Mesenteric fat pad (tissue), 1 donor: ENCODE results near the gene DUSP10. TPM values are rescaled to one million over a fixed set of nuclear protein-coding genes. Genes with fewer than 3 reads are reported as not detected.

ENCODE experiments used
- DNase-seq: peaks from one replicate; pipeline ENCODE4 v3.0.0-alpha.2; 2020; ENCODE audit warnings: low spot score
- total RNA-seq: library from RNA; stranded (reverse); fragmentation: NEBNext Ultra II Directional; extraction: Animal tissue kit (Norgen Biotek cat#: 25700); gene quantifications from one replicate; pipeline ENCODE4 v1.2.1, GENCODE V29; 2021
- donor health status: DM: yes; HTN: yes; CAD: no.

Gene DUSP10
- total RNA-seq, 1 donor from 2014 or later: 5.8 TPM

DNA sequence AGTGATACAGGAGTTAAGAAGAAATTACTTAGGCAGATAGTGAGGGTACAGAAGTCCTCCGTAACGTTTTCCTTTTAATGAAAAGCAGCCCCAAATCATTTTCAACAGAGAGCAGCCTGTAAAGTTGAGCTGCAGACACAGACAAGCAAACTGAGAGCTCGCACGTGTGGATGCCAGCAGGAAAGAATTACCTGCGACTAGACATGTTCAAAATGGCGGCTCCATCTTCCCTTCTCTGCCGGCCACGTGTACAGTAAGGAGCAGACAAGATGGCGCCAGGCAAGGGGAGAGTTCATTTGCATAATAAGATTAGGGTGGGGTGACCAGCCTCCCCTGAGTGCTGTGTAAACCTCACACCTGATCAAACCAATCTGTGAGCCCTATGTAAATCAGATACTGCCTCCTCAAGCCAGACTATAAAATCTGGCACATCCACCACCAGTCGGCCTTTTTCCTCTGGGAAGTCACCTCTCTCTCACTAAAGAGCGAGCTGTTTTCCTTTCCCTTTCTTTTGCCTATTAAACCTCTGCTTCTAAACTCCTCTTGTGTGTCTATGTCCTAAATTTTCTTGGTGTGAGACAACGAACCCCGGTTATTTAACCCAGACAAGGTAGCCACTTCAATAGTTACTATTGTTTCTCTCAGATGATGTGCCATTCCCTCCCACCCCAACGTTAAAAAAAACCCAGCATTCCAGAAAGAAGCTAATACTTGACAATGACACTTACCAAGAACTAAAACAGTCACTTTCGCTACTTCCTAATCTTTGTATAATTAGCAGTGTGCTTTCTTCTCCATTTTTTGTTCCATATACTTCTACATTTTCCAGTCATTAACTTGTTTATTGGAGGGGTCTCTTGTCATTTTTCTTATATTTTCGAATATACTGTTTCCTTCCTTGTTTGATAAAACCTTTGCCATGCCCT lies 27.4 kb downstream of the DUSP10 start:
- no peak for DNase-seq

DNA sequence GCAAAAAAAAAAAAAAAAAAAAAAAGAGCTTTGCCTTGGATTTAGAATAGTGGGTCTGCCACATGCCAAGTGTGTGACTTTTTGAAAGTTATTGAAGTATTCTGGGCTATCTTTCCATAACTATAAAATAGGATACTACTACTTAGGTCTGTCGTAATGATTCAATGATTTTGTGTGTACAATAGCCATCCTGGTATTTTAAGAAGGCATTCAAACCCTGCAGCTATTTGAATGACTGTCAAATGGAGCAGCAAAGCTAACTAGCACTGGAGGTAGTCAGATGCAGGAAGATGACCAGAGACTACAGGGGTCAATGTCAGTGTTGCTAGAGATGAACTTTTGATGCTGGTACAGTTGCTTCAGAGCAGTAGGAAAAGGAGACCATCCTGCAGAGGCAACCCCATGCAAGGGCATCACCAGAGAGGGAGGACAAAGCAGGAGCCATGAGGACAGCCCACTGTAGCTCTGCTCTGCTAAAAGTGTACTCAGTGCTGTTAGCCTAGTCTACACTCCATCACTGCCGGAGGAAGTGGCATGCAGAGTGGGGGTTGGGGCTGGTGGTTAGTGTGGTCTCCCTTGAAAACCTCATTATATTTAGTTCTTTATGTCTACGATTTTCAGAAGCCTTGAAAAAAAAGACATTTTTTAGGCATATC lies 29.0 kb downstream of the DUSP10 start:
- DNase-seq: no peak

- DNase-seq: no peak
Measured at GRCh38 chr1:221712198-221712684, 29.6 kb downstream of the DUSP10 start.

- DNase-seq: no peak
Measured at GRCh38 chr1:221711656-221712055, 30.2 kb downstream of the DUSP10 start.

DNA sequence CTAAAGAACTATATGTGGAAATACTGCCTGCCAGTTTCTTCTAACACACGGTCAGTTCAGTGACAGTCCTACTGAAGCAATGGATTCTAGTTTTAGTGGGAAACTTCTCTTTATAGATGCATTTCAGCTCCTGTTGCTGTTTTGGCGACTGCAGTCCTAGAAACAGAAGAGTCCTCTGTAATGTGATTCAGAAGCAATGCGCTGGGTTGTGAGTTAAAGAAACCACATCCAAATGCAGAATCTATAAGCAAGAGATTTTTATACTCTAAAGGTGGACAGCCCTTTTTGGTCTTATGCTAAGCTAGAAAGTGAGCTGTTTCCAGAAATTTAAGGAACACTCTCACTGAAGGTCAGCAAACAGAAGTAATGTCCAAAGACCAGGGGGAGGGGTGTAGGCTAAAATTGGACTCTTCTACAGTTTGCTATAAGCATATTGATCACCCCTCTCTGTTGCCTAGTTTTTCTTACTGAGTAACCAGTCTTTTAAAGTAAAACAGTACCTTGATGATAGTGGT lies 30.8 kb downstream of the DUSP10 start:
- DNase-seq: no peak

- DNase-seq: no peak
Measured at GRCh38 chr1:221709854-221710253, 32.0 kb downstream of the DUSP10 start.

GRCh38 chr1:221708987-221709386 lies 32.9 kb downstream of the DUSP10 start:
- DNase-seq: no peak

GRCh38 chr1:221708076-221708571 lies 33.8 kb downstream of the DUSP10 start:
- no peak for DNase-seq

GRCh38 chr1:221706876-221707582 lies 34.9 kb downstream of the DUSP10 start:
- no peak for DNase-seq

DNA sequence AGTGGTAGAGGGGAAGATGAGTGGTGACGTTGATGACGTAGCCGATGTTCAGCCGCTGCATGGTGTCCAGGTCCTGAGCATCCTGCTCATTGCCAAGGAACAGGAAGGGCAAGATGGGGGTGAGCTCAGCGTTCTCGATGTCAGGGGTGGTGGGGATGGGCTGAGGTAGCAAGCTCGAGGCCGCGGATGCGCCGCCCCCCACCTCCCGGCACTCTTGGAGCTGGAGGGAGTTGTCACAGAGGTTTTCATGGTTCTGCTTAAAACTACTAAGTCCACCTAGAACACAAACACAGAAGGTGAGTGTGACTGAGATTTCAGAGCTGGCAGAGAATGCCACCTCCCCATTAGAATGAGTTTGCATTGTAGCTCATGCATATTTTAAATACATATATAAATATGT lies 35.7 kb downstream of the DUSP10 start:
- no peak for DNase-seq

- DNase-seq: no peak
Measured at GRCh38 chr1:221704306-221704705, 37.6 kb downstream of the DUSP10 start.

DNA sequence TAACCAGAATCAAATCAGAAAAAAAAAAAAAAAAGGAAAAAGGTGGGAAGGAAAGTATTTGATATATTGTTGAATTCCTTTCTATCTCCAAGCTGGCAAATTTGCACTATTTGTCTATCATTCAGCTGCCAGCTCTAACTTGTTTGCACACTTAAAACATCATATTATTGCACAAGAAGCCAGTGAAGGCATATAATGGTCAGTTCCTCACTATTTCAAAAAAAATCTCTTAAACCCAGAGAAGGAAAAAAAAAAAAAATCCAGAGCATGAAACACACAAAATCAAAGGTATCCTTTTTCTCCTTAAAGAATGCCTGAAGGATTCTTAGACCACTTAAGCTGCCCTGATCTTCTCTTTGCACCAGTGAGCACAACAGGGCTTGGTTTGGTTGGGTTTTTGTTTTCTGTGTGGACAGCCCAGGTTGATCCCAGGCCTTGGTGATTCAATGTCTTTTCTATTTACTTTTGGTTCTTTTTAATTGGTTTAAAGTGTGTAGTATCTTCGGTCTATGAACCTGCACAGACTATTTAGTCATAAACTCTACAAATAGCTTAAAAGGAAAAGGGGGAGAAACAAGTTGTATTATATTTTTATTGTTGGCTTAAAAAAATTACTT lies 40.2 kb downstream of the DUSP10 start:
- DNase-seq: no peak

DNA sequence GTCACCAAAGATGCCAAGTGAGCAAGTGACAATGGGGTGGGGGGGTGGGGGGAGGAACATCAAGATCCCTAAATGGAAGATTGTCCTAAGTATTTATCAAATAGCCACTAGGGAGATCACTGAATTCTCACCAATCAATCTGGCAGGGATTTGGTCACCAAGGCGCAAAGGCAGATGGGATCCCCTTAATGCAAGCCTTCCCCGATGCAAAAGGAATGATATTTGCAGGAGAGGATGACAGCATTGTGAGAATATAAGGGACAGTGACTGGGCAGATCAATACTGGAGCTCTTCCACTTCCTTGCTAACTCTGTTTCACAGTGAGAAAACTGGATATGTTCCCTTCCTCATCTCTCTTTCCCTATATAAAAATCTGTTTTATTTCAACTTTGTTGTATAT lies 40.9 kb downstream of the DUSP10 start:
- no peak for DNase-seq

- DNase-seq: no peak
Measured at GRCh38 chr1:221700536-221700935, 41.4 kb downstream of the DUSP10 start.

DNA sequence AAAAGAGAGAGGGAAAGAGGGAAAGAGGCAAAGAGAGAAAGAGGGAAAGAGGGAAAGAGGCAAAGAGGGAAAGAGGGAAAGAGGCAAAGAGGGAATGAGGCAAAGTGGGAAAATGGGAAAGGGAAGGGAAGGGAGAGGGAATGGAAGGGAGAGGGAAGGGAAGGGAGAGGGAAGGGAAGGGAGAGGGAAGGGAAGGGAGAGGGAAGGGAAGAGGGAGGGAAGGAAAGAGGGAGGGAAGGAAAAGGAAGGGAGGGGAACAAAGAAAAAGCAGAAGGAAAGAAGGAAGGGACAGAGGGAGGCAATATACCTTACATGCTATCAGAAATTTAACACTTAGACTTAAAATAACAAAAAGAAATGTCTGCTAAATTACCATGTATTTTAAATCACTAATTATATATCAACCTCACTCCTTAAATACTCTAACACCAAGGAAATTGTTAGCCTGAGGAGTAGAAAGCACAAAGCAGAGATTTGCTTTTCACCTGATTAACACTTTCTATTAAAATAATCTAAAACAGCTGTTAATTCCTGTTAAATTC lies 41.8 kb downstream of the DUSP10 start:
- no peak for DNase-seq

DNA sequence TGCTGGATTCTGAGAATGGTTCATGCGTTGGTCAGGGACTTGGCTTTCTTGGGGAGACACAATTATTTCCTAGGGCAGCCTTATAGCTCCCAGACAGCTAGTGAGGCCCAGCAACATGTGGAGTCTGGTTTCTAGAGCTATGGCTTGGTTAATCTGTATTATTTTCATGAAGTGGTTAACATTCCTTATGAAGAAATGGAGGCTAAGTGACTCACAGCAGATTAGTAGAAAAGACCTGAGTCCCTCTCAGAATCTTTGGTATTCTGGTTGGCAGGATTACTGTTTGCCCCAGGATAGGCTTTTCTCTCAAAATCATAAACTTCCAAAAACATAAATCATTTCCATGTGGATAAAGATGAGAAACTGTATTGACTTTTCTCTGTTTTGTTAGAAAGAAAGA lies 42.3 kb downstream of the DUSP10 start:
- no peak for DNase-seq

- no peak for DNase-seq
Measured at GRCh38 chr1:221698579-221699349, 43.1 kb downstream of the DUSP10 start.

GRCh38 chr1:221697923-221698425 lies 43.9 kb downstream of the DUSP10 start:
- no peak for DNase-seq

DNA sequence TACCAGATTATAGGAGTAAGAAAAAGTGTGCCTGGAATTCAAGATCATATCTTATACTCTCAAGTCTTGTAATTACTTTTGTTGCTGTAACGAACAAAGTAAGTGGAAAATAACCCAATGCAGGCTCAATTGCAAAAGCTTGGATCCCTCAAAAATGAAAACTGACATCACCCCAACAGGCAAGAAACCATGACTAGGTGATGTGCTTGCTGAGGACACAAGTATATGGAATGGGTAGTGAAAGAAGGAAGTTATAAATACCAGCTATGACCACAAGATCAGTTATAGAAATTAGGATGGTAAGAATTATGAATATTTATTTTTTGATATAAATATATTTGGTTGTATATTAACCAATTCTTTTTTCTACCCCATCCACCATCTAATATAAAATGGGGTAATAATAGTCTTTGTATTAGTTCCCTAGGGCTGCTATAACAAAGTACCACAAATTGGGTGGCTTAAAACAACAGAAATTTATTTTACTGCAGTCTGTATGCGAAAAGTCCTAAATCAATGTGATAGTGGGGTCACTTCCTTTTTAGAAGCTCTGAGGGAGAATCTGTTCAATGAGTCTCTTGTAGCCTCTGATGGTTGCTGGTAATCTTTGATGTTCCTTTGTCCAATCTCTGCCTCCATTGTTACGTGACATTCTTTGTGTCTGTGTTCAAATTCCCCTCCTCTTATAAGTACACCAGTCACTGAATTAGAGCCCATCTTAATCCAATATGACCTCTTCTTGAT lies 45.0 kb downstream of the DUSP10 start:
- DNase-seq: no peak
